Breast epithelium (tissue), 4 donors: ENCODE data around the gene STXBP3. TPM values are rescaled to one million over a fixed set of nuclear protein-coding genes. Genes with fewer than 3 reads are reported as not detected.

ENCODE experiments used
- DNase-seq, 2 donors: peaks; one replicate each; pipeline ENCODE4 v3.0.0-alpha.2; 2019; ENCODE audit warnings: low spot score in 2 of 2
- H3K27ac ChIP-seq, 2 donors: fragments of 200-600 bp; sonication (generic) in 1 of 2; one replicate each; pipeline ENCODE4 v1.5.1; 2016 to 2019; ENCODE audit warnings: mild to moderate bottlenecking in 1 of 2
- H3K27me3 ChIP-seq, 2 donors: fragments of 200-600 bp; sonication (generic) in 1 of 2; one replicate each; pipeline versions ENCODE4 v1.5.1 to v1.6.0; 2017 to 2019; ENCODE audit warnings: control low read depth in 1 of 2, mild to moderate bottlenecking in 1 of 2
- H3K36me3 ChIP-seq: fragments of 200-600 bp; one replicate; pipeline ENCODE4 v1.5.1; 2019
- H3K4me1 ChIP-seq, 2 donors: fragments of 200-600 bp; sonication (generic); one replicate each; pipeline ENCODE4 v1.5.1; 2016 to 2019; ENCODE audit warnings: control low read depth in 1 of 2
- H3K4me3 ChIP-seq, 3 donors: fragments of 200-600 bp; sonication (generic); 1 replicate in 2 of 3; 2 replicates in 1 of 3; pipeline ENCODE4 v1.5.1; 2016 to 2019; ENCODE audit warnings: mild to moderate bottlenecking in 3 of 3, moderate library complexity in 2 of 3
- H3K9me3 ChIP-seq, 2 donors: fragments of 200-600 bp; sonication (generic) in 1 of 2; one replicate each; pipeline ENCODE4 v1.5.1; 2016 to 2019; ENCODE audit warnings: control low read depth in 1 of 2
- POLR2A ChIP-seq: fragments of 450-650 bp; IDR thresholded peaks from one replicate; pipeline ENCODE4 v1.6.1; 2016; ENCODE audit warnings: antibody characterized with exemption, mild to moderate bottlenecking, moderate library complexity
- POLR2AphosphoS5 ChIP-seq, 3 donors: sonication (generic); formaldehyde crosslinking; IDR thresholded peaks; one replicate each; pipeline ENCODE4 v1.6.1; 2017; ENCODE audit warnings: antibody characterized with exemption in 3 of 3
- intact Hi-C: fragments of 100-400 bp; cut with DNase I; formaldehyde crosslinking; loops from one replicate; pipeline ENCODE4 v1.15.1; 2023; ENCODE audit warnings: low total_unique reads
- total RNA-seq, 3 donors: library from RNA; depleted of rRNA; stranded (reverse); fragments of >200 nt; gene quantifications; one replicate each; pipeline ENCODE4 v1.1.0, GENCODE V29; 2016
- TF ChIP-seq, protein P1 (sequence below), 3 donors: fragments of 450-650 bp; IDR thresholded peaks; one replicate each; pipeline ENCODE4 v1.5.1; 2016 to 2017; ENCODE audit warnings: antibody characterized with exemption in 3 of 3, mild to moderate bottlenecking in 3 of 3, moderate library complexity in 3 of 3

Gene STXBP3
- total RNA-seq, 3 donors from 2014 or later: 62.6 to 127 (median 79.5) TPM

DNA sequence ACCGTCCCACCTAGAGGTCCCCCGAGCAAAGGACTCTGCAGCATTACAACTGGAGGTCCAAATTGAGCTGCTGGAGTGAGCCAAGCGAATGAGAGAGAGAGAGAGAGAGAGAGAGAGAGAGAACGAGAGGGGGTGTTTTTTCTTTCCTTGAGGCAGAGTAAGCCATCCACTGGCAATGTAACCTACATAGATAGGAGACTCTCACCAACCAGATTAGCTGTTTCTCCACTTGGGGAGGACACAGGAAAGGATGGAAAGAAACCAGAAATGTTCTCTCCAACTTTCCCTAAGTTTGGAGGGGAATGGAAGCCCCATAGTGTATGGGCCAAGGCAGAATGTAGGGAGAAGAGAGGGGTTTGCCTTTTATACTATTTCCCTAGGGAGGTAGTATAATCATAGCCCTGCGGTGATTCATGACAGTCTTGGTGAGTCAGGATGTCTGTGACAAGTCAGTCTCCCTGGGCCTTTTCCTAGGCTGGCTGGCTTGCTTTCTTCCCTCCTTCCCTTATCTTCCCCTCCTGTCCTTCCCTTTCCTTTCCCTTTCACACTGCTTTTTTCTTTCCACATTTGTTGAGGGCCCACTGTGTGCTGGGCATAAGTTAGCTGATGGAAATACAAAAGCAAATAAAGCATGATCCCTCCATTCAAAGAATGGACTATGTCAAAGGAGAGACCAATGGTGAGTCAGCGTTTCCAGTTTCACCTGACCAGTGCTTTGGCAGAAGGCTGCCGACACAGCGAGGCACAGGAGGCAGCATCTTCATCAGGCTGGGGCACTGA, 26.6 kb upstream of the STXBP3 start:
- intact Hi-C loops: no loop called here
- no peak overlapping the region for H3K27ac ChIP-seq
- no peak for DNase-seq

DNA sequence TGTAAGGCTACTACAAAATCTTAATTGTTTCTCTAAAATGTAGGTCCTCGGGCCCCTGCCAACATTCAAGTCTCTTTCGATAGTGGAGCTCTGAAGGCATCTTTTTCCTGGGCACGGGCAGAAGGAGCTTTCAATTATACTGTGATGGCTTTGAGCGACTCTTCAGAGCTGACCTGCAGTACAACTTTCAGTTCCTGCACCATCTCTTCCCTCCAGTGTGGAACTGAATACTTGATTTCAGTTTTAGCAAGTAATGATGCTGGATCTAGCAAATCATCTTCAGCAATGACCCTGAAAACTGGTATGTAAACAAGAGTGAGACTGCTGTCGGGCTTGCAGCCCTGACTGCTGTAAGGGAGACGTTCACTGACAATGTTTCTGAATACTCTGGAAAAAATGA, 24.2 kb upstream of the STXBP3 start:
- Histone ChIP-seq H3K27me3 (no peaks in the 10 kb centered on the region), H3K9me3 (no peaks in the 10 kb centered on the region), H3K4me1 (no peaks in the 10 kb centered on the region), H3K36me3 (no peaks in the 10 kb centered on the region), H3K27ac (no peak overlapping the region), H3K4me3 (no peak overlapping the region)
- DNase-seq: no peak
- intact Hi-C loops: no loop called here
- TF ChIP-seq, protein P1, sequence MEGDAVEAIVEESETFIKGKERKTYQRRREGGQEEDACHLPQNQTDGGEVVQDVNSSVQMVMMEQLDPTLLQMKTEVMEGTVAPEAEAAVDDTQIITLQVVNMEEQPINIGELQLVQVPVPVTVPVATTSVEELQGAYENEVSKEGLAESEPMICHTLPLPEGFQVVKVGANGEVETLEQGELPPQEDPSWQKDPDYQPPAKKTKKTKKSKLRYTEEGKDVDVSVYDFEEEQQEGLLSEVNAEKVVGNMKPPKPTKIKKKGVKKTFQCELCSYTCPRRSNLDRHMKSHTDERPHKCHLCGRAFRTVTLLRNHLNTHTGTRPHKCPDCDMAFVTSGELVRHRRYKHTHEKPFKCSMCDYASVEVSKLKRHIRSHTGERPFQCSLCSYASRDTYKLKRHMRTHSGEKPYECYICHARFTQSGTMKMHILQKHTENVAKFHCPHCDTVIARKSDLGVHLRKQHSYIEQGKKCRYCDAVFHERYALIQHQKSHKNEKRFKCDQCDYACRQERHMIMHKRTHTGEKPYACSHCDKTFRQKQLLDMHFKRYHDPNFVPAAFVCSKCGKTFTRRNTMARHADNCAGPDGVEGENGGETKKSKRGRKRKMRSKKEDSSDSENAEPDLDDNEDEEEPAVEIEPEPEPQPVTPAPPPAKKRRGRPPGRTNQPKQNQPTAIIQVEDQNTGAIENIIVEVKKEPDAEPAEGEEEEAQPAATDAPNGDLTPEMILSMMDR (IDR thresholded peaks at IDR 0.05): no peak
- TF ChIP-seq POLR2A (no peak), POLR2AphosphoS5 (IDR thresholded peaks at IDR 0.05) (no peak)

More for the DNA sequence above, 26.6 kb upstream of the STXBP3 start:
- H3K4me3 ChIP-seq: no peak overlapping the region
- H3K27me3 ChIP-seq: no peaks in the 10 kb centered on the region
- TF ChIP-seq POLR2AphosphoS5 (IDR thresholded peaks at IDR 0.05) (no peak), POLR2A (no peak)
- TF ChIP-seq, protein P1 (IDR thresholded peaks at IDR 0.05): no peak
- no peaks in the 10 kb centered on the region for H3K36me3 ChIP-seq
- H3K4me1 ChIP-seq: no peaks in the 10 kb centered on the region
- H3K9me3 ChIP-seq: no peaks in the 10 kb centered on the region

DNA sequence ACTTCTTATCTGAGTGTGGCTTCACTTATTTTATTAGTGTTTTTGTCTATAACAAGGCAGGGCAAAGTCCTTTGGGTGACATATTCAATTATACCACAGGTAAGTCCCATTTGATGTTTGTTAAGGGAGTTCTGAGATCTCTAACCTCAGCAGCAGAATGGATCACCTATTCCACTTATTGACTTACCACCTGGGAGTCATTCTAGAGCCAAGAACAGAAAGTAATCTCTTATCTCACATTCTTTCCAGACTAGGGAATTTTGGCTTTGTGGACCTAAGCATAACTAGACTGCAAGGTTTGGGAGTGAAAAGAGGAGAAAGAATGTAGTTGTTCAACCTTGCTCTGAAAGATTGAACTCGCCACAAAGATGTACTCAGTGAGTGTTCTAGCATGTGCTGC, 20.6 kb upstream of the STXBP3 start:
- intact Hi-C loops: no loop called here
- no peaks in the 10 kb centered on the region for H3K9me3 ChIP-seq
- H3K4me1 ChIP-seq: no peaks in the 10 kb centered on the region
- TF ChIP-seq POLR2A: no peak
- TF ChIP-seq POLR2AphosphoS5 (IDR thresholded peaks at IDR 0.05): no peak
- TF ChIP-seq, protein P1 (IDR thresholded peaks at IDR 0.05): no peak
- no peaks in the 10 kb centered on the region for H3K36me3 ChIP-seq
- no peaks in the 10 kb centered on the region for H3K27me3 ChIP-seq
- no peak overlapping the region for H3K4me3 ChIP-seq
- DNase-seq: no peak
- no peak overlapping the region for H3K27ac ChIP-seq

DNA sequence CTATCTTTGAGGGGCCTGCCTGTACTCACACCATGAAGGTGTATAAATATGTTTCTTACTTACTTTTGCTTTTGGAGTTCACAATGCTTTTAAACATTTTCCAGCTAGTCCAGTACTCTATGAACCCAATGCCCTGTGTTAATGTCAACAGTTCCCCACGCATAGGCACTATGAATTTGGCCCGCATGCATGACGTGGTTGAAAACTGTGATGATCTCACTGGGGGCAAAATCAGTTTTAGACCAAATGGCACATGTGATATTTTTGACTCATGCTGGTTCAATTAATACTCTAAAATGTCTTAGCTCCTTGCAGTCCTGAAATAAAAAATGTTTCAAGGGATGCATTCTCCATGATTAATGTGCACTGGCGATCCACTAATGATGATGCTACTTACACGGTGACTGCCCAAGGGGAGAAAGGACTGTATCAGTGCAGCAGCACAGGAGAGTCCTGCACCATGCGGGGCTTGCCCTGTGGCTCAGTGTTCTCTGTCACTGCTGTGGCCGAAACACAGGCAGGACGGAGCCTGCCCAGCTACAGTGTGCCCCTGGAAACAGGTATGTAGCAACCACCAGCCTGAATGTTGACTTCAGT, 18.0 kb upstream of the STXBP3 start:
- H3K27me3 ChIP-seq: no peaks in the 10 kb centered on the region
- no peaks in the 10 kb centered on the region for H3K4me1 ChIP-seq
- no peak overlapping the region for H3K4me3 ChIP-seq
- no peak for DNase-seq
- intact Hi-C loops: no loop called here
- no peaks in the 10 kb centered on the region for H3K36me3 ChIP-seq
- no peaks in the 10 kb centered on the region for H3K9me3 ChIP-seq
- TF ChIP-seq POLR2AphosphoS5 (IDR thresholded peaks at IDR 0.05): no peak
- TF ChIP-seq, protein P1 (IDR thresholded peaks at IDR 0.05): no peak
- TF ChIP-seq POLR2A: no peak
- H3K27ac ChIP-seq: no peak overlapping the region

DNA sequence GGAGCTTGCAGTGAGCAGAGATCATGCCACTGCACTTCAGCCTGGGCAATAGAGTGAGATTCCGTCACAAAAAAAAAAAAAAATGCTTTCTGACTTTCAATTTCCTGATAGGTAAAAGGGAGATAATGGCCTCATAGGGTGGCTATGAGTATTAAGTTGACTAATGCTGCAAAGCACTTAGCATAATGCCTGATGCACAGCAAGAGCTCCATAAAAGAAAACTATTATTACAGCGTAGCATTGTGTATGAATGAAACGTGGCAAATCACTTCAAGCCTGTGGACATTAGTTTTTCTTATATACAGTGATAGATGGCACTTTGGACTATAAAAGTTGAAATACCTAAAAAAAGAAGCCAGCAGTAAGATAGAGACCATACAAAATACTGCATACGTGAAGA, 17.0 kb upstream of the STXBP3 start:
- no peak for TF ChIP-seq POLR2AphosphoS5 (IDR thresholded peaks at IDR 0.05)
- TF ChIP-seq, protein P1 (IDR thresholded peaks at IDR 0.05): no peak
- no peak for TF ChIP-seq POLR2A
- H3K4me1 ChIP-seq: no peaks in the 10 kb centered on the region
- H3K27ac ChIP-seq: no peak overlapping the region
- intact Hi-C loops: no loop called here
- DNase-seq: no peak
- H3K27me3 ChIP-seq: no peaks in the 10 kb centered on the region
- no peak overlapping the region for H3K4me3 ChIP-seq
- no peaks in the 10 kb centered on the region for H3K9me3 ChIP-seq
- no peaks in the 10 kb centered on the region for H3K36me3 ChIP-seq
